ENCODE data around the gene IRF9.
"Not testable (repeated sequence)": the region's sequence is repeated elsewhere in the genome, so short reads cannot be mapped to it uniquely, and the experiment has no call there.

Gene IRF9

GRCh38 chr14:24195186-24196070, 34.4 kb downstream of the IRF9 start, which contains the start of gene TM9SF1:
Gene TM9SF1, minus strand, starts transcription at chr14:24195441. Its CDS starts 422 bp downstream, at chr14:24195019.
- peak; percentile 76 for DNase-seq (ENCODE audit: low read depth)

GRCh38 chr14:24196071-24197055, 35.3 kb downstream of the IRF9 start:
- DNase-seq (ENCODE audit: low read depth), result no peak

GRCh38 chr14:24197056-24197450, 36.0 kb downstream of the IRF9 start:
- DNase-seq (ENCODE audit: low read depth), result no peak

GRCh38 chr14:24198814-24199524, 37.9 kb downstream of the IRF9 start:
- no peak for DNase-seq (ENCODE audit: low read depth)

GRCh38 chr14:24202538-24202937, 41.5 kb downstream of the IRF9 start:
- DNase-seq (ENCODE audit: low read depth), result not testable (repeated sequence)

- not testable (repeated sequence) for DNase-seq (ENCODE audit: low read depth)
Observed at GRCh38 chr14:24203249-24203886, 42.3 kb downstream of the IRF9 start.

GRCh38 chr14:24204163-24205146, 43.4 kb downstream of the IRF9 start:
- no peak for DNase-seq (ENCODE audit: low read depth)

- no peak for DNase-seq (ENCODE audit: low read depth)
Observed at GRCh38 chr14:24206260-24207103, 45.4 kb downstream of the IRF9 start.

- no peak for DNase-seq (ENCODE audit: low read depth)
Observed at GRCh38 chr14:24207104-24207551, 46.1 kb downstream of the IRF9 start.

- no peak for DNase-seq (ENCODE audit: low read depth)
Observed at GRCh38 chr14:24207625-24208024, 46.6 kb downstream of the IRF9 start.

GRCh38 chr14:24211311-24211710, 50.2 kb downstream of the IRF9 start:
- DNase-seq (ENCODE audit: low read depth), result no peak

GRCh38 chr14:24212924-24213865, 52.1 kb downstream of the IRF9 start, which contains the start of gene CHMP4A:
Gene CHMP4A, minus strand, starts transcription at chr14:24213488. Its CDS starts 49 bp downstream, at chr14:24213439.
- peak; percentile 78 for DNase-seq (ENCODE audit: low read depth)

- no peak for DNase-seq (ENCODE audit: low read depth)
Observed at GRCh38 chr14:24213866-24214662, 53.0 kb downstream of the IRF9 start.

GRCh38 chr14:24215495-24216344, 54.7 kb downstream of the IRF9 start, which contains the start of gene MDP1:
Gene MDP1, minus strand, starts transcription at chr14:24216066. Its CDS starts 111 bp downstream, at chr14:24215955.
- DNase-seq (ENCODE audit: low read depth), result peak; percentile 54
